Duodenal mucosa (tissue), 2 donors: ENCODE data around the gene DYSF.
"Not testable (repeated sequence)": the region's sequence is repeated elsewhere in the genome, so short reads cannot be mapped to it uniquely, and the experiment has no call there.

Experiments
- H3K27ac ChIP-seq: one replicate; pipeline ENCODE4 v1.7.0; 2013; ENCODE audit warnings: low read depth, low read length
- H3K27me3 ChIP-seq, 2 donors: one replicate each; pipeline ENCODE4 v1.7.0; 2013; ENCODE audit warnings: low read length in 2 of 2, control low read depth in 1 of 2; ENCODE audit not compliant: insufficient read depth in 2 of 2, control insufficient read depth in 1 of 2
- H3K36me3 ChIP-seq, 2 donors: one replicate each; pipeline ENCODE4 v1.7.0; 2013; ENCODE audit warnings: low read length in 2 of 2, control low read depth in 1 of 2; ENCODE audit not compliant: insufficient read depth in 2 of 2, control insufficient read depth in 1 of 2
- H3K4me1 ChIP-seq, 2 donors: one replicate each; pipeline ENCODE4 v1.7.0; 2013; ENCODE audit warnings: low read length in 2 of 2, control low read depth in 1 of 2; ENCODE audit not compliant: insufficient read depth in 2 of 2, control insufficient read depth in 1 of 2
- H3K4me3 ChIP-seq, 2 donors: one replicate each; pipeline ENCODE4 v1.7.0; 2013; ENCODE audit warnings: low read length in 2 of 2, low read depth in 1 of 2
- H3K9ac ChIP-seq, 2 donors: one replicate each; pipeline ENCODE4 v1.7.0; 2013; ENCODE audit warnings: low read length in 2 of 2, low read depth in 1 of 2
- H3K9me3 ChIP-seq, 2 donors: one replicate each; pipeline ENCODE4 v1.7.0; 2013; ENCODE audit warnings: low read length in 2 of 2, control low read depth in 1 of 2; ENCODE audit not compliant: control insufficient read depth in 1 of 2

DYSF gene

DNA sequence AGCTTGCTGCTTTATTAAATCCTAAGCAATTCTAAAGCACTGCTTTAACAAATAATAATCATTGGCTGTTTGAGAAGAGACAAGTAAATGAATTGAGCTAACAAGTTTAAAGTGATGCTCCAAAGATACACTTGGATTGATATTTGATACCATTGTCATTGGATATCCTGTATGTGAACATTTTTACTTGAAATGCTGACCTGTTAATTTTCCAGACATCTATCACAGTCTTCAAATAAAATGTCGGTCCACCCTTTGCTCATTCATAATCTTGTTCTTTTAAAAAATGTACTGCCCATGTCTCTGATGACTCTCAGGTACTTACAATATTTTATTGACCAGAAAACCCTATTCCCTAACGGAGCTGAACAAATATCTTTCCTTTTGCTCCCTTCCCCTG, 202.1 kb downstream of the DYSF start:
- H3K36me3 ChIP-seq, result no peaks in the 10 kb centered on the region
- no peak overlapping the region for H3K4me3 ChIP-seq
- H3K4me1 ChIP-seq, result no peaks in the 10 kb centered on the region
- peaks cover 0 to 4% of the 10 kb centered on the region in 2 donors for H3K9me3 ChIP-seq
- H3K27me3 ChIP-seq, result no peaks in the 10 kb centered on the region
- no peak overlapping the region for H3K9ac ChIP-seq
- no peak overlapping the region for H3K27ac ChIP-seq

DNA sequence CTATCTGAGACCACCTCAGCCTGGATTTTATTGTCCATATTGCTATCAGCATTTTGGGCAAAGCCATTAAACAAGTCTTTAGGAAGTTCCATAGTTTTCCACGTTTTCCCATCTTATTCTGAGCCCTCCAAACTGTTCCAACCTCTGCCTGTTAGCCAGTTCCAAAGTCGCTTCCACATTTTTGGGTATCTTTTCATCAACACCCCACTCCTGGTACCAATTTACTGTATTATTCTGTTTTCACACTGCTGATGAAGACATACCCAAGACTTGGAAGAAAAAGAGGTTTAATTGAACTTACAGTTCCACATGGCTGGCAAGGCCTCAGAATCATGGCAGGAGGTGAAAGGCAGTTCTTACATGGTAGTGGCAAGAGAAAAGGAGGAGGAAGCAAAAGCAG, 204.9 kb downstream of the DYSF start:
- H3K4me3 ChIP-seq, H3K9ac ChIP-seq, H3K27me3 ChIP-seq, H3K36me3 ChIP-seq, H3K9me3 ChIP-seq, H3K27ac ChIP-seq, H3K4me1 ChIP-seq: not testable (repeated sequence)

DNA sequence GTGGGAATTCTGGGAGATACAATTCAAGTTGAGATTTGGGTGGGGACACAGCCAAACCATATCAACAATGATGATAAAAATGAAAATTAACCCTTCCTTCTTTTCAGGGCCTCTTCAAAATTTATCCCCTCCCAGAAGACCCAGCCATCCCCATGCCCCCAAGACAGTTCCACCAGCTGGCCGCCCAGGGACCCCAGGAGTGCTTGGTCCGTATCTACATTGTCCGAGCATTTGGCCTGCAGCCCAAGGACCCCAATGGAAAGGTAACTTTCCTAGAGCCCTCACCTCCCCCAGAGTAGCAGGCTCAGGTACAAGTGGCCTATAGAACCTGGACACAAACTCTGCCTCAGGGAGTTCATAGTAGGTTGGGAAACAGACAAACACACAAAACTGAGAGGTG, 205.4 kb downstream of the DYSF start:
- Histone ChIP-seq H3K9ac (no peak overlapping the region), H3K9me3 (peaks cover 0 to 4% of the 10 kb centered on the region in 2 donors), H3K4me3 (no peak overlapping the region), H3K27me3 (no peaks in the 10 kb centered on the region), H3K36me3 (no peaks in the 10 kb centered on the region), H3K27ac (no peak overlapping the region), H3K4me1 (no peaks in the 10 kb centered on the region)

DNA sequence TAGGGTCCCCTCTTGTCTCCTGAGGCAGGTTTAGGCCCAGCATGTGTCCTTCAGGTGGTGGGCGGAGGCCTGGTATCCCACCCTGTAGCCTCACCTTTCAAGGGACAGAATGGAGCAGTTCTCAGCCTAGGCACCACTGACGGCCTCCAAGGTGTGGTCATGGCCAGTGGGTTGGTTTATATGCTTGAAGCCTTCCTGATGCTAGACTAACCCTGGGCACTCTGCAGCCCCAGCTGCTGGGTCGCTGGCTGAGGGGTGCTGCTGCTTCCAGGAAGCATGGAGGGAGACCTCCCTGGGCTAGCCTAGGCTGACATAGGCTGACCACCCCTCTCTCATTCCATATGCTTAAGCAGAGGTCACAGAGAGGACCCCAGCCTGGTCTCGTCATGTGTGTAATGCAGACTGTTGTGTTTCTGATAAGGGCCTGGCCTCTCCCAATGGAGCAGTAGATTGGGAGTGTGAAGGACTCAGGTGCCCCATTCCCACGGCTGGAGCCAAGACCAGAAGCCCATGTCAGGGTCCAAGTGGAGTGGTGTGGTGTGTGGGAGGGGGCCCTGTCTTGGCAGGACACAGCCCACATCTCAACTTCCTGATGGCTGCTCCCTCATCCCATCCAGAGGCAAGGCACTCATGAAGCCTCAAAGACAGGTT, 206.6 kb downstream of the DYSF start:
- H3K9ac ChIP-seq, result no peak overlapping the region
- H3K4me3 ChIP-seq, result no peak overlapping the region
- no peaks in the 10 kb centered on the region for H3K4me1 ChIP-seq
- no peak overlapping the region for H3K27ac ChIP-seq
- peaks cover 0 to 4% of the 10 kb centered on the region in 2 donors for H3K9me3 ChIP-seq
- no peaks in the 10 kb centered on the region for H3K27me3 ChIP-seq
- no peaks in the 10 kb centered on the region for H3K36me3 ChIP-seq

DNA sequence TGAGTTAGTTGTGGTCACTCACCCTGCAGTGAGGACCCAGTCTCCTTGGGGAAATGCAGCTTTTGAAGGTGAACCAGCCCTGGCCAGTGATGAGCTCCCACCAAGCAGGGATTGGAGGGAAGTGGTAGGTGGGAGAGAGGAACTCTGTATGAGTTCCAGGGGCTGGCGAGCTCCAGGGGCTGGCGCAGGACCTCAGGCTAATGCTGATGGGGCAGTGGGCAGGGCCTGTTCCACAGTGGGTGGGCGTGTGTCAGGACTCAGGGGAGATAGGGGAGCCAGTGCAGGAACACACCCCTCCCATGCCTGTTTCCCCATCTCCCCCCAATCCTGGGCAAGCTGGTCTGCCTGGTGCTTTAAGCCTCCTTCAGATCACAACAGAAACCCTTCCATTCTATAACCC, 208.4 kb downstream of the DYSF start:
- H3K4me1 ChIP-seq, result no peaks in the 10 kb centered on the region
- no peaks in the 10 kb centered on the region for H3K36me3 ChIP-seq
- no peaks in the 10 kb centered on the region for H3K27me3 ChIP-seq
- H3K9ac ChIP-seq, result no peak overlapping the region
- no peak overlapping the region for H3K4me3 ChIP-seq
- no peak overlapping the region for H3K27ac ChIP-seq
- H3K9me3 ChIP-seq, result peaks cover 0 to 4% of the 10 kb centered on the region in 2 donors

DNA sequence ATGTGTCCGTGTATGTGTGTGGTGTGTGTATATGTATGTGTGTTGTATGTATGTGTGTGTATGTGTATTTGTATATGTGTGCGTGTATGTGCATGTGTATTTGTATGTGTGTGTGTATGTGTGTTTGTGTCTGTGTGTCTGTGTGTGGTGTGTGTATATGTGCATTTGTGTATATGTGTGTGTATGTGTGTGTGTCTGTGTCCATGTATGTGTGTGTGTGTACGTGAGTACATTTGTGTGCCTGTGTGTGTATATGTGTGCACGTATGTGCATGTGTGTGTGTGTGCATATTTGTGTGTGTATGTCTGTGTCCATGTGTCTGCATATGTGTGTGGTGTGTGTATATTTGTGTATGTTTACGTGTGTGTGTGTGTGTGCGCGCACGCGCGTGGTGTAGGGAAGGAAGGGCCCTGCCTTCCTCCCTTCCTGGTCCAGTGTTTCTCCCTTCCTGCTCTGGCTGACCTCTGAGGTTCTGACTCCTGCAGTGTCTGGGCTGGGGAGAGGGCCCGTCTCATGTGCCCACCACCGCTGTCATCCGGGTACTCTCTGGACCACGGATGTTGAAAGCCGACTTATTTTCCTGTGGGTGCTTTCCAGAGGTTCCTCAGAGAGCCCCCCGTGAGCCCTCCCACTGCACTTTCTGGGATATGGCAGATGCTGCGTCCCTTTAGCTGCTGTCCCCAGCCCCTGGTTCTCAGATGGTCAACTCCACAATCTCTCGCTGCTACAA, 209.5 kb downstream of the DYSF start:
- H3K9ac ChIP-seq, result no peak overlapping the region
- H3K27me3 ChIP-seq, result no peaks in the 10 kb centered on the region
- H3K27ac ChIP-seq, result no peak overlapping the region
- H3K4me3 ChIP-seq, result no peak overlapping the region
- H3K36me3 ChIP-seq, result no peaks in the 10 kb centered on the region
- peaks cover 0 to 4% of the 10 kb centered on the region in 2 donors for H3K9me3 ChIP-seq
- no peaks in the 10 kb centered on the region for H3K4me1 ChIP-seq

DNA sequence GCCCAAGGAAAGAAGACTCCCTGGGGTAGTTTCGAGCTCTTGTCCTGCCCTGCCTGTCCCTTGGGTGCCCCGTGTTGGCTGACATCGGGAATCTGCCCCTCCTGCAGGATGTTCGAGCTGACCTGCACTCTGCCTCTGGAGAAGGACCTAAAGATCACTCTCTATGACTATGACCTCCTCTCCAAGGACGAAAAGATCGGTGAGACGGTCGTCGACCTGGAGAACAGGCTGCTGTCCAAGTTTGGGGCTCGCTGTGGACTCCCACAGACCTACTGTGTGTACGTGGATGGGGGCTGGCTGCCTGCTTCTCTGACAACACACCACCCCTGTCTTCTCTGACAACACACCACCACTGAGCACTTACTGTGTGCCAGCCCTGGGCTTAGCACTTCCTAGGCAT, 210.8 kb downstream of the DYSF start:
- H3K36me3 ChIP-seq, result no peaks in the 10 kb centered on the region
- H3K9ac ChIP-seq, result no peak overlapping the region
- no peaks in the 10 kb centered on the region for H3K9me3 ChIP-seq
- H3K4me3 ChIP-seq, result no peak overlapping the region
- no peaks in the 10 kb centered on the region for H3K4me1 ChIP-seq
- H3K27ac ChIP-seq, result no peak overlapping the region
- no peaks in the 10 kb centered on the region for H3K27me3 ChIP-seq

DNA sequence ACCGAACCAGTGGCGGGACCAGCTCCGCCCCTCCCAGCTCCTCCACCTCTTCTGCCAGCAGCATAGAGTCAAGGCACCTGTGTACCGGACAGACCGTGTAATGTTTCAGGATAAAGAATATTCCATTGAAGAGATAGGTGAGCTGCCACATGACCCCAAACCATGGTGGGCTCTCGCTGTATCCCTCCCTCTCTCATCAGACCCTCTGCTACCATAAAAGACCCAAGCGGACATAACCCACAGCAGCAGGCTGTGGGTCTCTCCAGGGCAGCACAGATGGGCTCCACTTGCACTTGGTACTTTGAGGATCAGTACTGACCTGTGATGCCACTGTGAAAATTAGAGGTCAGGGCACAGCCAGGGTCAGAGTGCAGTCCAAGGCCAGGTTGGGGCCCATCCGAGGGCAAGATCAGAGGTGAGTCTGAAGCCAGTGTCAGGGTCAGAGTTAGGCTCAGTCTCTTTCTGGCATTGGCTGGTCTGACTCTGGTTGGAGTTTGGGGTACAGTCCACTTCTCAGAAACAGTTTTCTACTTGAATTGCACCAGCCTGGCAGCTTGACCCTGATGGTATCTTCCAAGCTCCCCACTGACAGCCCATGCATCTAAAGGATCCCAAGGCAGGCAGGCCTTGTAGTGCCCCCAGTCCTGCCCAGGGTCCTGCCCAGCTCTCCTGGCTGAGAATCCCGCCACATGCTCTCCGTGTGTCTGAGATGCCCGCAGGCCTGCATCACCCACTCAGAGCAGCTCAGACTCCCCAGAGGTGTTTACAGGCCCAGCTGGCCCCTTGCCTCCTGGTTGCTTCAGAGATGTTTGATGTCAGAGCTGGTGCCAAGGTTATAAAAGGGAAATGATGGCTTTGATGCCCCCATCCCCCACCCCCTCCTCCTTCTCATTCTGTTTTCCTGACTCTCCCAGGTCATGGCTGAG, 212.1 kb downstream of the DYSF start:
- no peaks in the 10 kb centered on the region for H3K9me3 ChIP-seq
- no peak overlapping the region for H3K4me3 ChIP-seq
- H3K27me3 ChIP-seq, result no peaks in the 10 kb centered on the region
- H3K36me3 ChIP-seq, result peaks cover 0 to 6% of the 10 kb centered on the region in 2 donors
- H3K27ac ChIP-seq, result no peak overlapping the region
- no peak overlapping the region for H3K9ac ChIP-seq
- no peaks in the 10 kb centered on the region for H3K4me1 ChIP-seq

DNA sequence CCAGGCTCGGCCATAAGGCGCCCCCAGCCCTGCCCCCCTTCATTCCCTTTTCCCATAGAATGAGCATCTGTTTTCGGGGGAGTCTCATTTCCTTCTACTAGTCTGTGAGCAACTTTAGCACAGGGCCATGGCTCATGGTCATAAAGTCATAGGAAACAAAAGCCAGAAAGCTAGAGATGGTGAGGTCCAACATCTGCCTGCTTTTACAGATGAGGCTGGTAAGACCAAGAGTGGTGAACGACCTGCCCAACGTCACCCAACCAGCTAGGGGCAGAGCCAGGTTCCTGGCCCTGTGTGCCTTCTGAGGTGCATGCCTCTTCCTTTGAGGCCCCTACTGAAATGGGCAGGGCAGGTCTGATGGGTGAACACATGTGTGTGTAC, 212.7 kb downstream of the DYSF start:
- Histone ChIP-seq H3K4me3 (no peak overlapping the region), H3K27me3 (no peaks in the 10 kb centered on the region), H3K36me3 (peaks cover 0 to 6% of the 10 kb centered on the region in 2 donors), H3K4me1 (no peaks in the 10 kb centered on the region), H3K9me3 (no peaks in the 10 kb centered on the region), H3K27ac (no peak overlapping the region), H3K9ac (no peak overlapping the region)
